Measurements from ENCODE around the gene SMAD6.

Gene SMAD6

DNA sequence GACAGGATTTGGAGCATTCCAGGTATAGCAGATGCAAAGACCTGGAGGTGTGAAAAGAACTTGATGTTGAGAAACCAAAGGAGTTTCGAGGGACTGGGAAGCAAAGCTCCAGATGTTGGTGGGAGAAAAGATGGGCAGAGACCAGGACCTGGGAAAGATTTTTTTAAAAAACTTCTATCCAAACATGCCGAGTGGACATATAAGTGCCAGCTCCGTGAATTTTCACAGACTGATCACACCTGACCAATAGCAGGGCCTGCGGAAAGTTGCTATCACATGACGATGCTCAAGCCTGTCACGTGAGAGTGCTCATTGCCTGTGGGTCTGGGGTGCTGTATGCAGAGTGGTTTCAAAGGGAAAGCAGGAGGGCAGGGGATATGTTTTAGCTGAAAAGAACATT is 19.9 kb downstream of the SMAD6 start:
- DNase-seq: no peak

DNA sequence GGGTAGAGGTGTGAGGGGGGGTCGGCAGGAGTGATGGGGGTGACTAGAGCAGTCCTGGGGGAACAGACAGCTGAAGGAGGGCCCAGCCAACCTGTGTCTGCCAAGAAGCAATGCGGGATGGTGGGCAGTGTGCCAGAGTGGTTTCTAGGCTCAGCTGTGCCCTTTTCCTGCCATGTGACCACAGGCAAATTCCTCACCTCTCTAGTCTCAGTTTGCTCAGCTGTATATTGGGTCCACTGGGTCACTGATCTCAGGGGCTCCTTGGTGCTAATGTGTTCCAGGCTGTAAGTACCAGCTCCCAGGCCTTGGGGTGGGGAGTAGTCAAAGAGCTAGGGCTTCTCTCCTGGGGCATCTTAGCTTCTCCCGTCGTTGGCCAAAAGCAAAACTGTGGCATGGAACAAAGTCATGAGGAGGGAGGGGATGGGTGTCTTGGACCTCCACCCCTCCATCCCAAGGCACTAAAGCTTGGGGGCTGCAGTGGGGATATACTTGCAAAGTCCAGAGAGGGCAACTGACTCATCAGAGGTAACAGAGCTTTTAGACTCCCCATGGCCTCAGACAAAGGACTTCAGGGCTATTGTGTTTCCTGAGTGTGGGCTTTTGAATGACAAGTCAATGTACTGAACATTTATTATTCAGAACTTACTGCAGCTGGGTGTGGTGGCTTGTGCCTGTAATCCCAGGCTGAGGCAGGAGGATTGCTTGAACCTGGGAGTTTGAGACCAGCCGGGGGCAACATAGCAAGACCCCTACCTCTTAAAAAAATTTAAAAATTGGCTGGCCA is 20.9 kb downstream of the SMAD6 start:
- DNase-seq: no peak

DNA sequence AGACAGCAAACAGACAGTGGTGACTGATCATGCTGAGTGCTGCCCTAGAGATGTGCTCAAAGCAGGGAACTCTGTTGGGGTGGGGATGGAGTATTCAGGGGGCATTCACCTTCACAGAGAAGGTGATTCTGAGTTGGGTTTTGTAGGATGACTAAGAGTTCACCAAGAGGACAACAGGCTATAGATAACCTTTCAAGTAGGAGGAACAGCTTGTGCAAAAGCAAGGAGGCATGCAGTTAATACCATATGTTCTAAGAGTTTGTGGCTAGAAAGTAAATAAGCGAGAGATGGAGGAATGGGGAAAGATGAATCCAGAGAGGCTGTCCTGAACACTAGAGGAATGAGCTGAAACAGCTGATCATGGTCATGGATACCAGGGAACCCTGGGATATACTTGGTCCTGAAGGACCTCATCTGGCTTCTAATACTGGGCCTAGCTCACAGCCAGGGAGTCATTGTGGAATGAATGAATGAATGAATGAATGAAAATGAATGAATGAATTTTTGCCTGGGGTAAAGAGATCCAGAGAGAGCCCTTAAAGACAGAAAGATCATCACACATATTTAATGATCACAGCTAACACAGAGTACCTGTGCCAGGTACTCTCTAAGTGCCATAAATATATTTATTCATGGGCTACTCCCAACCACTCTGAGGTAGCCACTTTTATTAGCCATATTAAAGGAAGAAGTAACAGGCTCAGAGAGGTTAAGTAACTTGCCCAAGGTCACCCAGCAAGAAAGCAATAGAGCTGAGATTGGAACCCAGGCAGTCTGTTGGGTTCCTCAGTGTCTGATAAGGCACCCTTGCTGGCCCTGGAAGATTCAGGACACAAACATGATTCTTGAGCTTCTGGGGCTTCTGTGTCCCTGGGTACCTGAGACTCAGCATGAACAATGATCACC is 22.0 kb downstream of the SMAD6 start:
- DNase-seq: no peak

DNA sequence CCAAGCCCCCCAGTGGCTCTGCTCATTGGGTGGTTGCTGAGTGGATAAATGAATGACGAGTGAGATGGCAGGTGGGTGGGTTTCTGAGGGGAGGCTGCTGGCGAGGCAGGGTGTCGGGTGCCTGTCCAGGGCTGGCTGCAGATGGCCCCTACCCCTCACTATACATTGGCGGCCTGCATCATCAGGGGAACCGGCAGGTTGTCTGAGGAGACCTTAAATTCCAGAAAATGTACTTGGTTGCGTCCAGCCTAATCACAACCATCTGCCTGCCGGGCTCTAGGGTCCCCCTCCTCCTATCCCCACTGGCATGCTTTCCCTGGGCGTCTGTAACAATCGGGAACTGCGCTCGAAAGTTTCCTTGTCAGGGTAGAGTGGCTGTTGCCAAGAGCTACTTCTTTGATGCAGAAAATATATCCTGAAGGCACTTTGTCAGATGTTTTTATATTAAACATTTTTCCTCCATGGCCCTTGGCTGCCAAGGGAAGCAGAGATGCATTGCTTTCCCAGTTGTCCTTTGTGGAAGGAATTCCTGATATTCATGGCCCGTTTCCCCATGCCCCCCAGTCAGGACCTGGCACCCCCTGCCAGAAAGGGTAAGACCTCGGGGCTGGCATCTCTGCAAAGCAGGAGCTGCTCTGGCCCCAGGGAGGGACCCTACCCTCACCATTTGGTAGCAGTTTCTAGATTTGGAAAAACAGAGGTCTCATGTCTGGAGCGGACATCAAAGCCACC is 22.9 kb downstream of the SMAD6 start:
- DNase-seq: no peak

DNA sequence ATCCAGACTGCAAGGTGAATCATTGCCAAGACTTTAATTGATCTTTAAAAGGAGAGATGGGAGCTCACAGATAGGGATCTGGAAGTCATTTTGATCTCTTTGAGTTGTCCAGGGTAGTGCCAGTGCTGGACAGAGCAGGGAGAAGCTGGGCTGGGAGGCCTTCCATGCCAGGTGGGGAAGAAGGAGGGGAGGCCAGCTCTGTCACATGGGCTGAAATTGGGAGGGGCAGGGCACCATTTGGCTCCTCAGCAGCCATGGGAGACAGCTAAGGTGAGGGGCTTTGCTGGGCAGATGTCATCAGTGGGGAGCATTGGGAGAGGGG is 23.4 kb downstream of the SMAD6 start:
- DNase-seq: no peak

DNA sequence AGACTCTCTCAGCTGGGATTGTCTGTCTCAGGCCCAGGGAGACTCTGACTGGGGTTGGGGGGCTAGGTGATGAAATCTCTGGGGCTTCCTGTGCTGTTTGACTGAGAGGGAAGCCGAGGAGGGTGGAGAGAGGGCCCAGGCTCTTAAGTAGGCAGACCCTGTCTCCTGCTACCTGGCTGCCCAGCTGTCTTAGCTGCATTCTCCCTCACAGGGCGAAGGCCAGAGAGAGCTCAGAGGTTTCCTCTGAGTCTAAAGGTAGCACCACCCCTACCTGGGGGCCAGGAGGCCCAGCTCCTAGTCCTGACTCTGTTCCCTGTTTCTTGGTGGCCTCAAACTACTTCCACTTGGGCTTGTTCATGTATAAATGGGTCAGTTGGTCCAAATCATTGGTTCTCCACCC is 24.4 kb downstream of the SMAD6 start:
- DNase-seq: no peak

DNA sequence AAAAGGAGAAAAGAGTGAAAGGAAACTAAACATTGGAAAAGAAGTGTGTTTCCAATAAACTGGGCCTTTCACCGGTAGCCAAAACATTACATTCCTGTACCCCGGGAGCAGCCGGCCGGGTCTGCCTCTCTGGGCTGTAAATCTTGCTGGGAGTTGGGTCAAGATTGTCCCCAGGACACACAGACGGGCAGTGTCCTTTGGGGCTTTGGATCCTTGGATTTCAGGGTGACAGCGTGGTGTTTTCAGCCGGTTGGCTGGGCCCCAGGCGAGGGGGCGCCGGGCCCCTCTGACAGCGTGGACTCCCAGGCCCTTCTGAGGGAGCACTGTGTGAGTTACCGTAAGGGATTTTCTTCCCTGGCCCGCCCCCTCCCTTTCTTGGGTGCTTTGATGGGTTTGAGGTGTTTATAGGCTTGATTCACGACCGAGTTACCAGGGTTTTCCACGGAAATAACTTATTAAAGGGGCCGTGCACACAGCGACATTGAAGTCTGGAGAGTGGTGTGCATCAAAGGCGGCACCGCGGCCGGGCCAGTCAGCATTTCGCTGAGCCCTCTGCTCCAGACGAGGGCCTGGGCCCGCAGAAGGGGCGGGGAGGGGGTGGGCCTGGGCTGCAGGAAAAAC is 27.4 kb downstream of the SMAD6 start:
- no peak for DNase-seq

DNA sequence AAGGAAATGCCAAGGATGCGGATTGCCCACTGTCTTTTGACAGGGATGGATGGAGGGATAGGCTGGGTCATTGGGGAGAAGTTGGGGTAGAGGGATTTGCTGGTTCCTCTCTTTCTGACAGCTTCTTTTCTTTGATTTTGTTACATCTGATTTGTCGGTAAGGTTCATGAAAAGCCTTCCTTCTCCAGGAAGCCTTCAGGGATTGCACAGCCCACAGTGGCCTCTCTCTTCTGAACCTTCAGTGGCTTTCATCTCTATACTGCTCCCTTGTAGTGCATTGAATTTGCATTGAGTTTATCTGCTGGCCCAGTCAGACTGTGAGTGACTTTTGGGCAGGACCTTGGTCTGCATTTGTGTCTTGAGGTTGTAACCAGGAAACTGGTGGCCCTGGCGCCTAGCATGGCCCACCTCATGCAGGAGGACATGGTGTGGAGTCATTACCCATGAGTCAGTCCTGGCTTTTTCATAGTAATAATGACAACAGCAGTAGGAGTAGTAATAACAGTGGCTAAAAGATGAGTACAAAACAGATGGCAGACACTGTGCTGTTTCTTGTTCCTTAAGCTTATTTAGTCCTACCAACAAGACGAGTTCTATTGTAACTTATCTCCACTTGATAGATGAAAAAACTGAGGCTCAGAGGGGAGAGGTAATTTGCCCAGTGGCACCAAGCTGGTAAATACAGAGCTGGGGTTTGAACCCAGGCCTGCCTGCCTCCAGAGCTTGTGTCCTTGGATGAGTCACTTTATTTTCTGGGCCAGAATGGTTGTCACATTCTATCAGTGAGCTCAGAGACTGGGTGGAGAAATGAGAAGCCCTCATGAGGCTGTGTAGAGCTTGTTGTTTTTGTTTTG is 28.4 kb downstream of the SMAD6 start:
- DNase-seq: no peak

DNA sequence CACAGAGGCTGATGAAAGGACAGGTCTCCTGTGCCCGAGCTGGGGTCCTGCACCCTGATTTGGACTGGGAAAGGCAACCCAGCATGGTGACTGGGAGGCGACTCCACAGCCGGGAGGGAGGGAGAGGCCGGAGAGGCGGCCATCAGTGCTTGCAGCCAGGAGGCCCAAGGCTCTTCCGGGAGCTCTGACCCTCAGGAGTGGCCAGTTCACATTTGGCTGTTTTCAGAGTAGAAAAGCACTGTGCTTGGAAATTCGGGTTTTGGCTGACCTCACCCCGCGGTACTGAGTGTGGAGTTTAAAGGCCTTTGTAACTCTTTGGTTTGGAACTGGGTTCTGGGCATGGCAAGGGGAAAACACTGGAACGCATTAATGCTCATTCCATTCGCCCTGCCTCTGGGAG is 31.9 kb downstream of the SMAD6 start:
- DNase-seq: no peak

DNA sequence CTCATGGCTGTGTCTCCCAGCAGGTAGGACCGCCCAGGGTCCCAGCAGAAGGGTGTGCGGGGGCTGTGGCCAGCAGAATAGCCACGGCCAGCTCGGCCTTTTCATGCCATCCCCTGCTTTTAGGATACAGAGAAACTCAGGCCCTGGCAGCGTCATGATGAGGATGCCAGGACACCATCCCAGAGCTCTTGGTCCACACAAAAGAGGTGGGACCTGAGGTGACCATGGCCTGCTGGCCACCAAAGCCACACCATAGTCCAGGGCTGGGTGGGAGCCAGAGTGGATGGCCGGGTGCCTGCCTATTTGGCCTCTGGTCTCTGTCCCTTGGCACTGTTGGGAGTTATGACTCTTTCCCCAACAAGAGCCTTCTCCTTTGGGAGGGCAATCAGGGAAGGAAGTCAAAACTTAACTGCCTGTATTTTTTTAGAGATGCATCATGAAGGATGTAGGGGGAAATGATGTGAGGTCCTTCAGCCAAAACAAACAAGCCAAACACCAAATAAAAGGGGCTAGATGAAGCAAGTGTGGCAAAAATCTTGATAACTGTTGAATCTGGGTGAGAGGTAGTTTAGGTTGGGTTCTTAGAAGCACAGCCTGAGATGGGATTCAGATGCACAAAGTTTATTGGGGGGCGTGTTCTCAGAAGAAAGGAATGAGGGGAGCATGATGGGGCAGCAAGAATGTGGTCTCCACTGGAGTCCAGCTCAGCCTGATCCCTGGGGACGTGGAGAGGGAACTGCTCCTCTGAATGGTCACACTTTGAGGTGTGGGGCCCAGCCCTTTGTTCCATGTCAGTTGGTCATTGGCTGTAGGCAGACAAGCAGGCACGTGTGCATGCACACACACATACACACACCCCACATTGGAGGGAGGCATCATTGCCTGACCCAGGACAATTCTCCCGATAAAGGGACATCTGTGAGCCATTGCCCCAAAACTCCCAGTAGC is 33.2 kb downstream of the SMAD6 start:
- no peak for DNase-seq

DNA sequence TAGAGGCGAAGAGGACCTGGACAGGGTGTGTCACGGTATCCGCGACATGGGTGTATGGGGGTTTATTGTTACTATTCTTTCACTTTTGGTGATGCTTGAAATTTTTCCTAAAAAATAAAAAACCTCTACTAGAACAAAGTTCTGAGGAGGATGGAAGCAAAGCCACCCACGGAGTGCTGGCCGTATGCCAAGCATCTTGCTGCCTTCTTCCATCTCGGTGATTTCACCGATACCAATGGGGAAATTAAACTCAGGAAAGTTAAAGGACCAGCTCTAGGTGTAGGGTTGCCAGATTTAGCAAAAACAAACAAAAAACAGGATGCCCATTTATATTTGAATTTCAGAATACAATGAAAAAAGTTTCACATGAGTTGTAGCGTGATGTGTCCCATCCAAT is 33.9 kb downstream of the SMAD6 start:
- no peak for DNase-seq

DNA sequence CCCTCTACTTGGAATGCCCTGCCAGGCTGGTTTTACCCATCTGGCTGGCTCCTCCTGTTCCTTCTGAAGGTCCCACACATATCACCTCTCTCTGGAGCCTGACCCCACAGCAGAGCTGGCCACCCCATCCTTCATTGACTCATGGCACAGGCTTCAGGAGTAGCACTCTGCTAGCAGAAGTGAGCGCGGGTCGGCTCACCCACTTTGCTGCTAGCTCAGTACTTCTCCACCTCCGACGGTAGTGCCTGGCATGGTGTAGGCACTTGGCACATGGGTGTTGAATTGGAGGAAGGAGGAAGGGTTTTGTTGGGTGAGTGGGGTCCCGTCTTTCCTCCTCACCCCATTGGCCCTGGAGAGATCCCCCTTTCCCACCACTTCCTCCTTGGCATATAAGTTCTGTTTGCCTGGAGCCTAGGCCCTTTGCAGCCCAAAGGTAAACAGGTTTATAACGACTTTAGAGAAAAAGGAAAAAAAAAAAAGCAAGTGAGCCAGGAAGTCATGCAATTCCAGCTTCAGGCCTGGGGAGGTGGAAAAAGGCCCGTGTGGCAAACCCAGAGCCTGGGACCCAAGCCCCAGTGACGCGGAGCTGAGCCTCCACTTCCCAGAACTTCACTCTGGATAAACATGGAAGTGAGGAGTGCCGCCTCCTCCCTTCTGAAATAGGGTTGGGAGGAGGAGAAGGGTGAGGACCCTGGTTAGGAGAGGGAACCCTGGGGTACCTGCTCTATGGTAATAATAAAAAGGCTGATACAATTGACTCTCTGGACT is 35.4 kb downstream of the SMAD6 start:
- no peak for DNase-seq

DNA sequence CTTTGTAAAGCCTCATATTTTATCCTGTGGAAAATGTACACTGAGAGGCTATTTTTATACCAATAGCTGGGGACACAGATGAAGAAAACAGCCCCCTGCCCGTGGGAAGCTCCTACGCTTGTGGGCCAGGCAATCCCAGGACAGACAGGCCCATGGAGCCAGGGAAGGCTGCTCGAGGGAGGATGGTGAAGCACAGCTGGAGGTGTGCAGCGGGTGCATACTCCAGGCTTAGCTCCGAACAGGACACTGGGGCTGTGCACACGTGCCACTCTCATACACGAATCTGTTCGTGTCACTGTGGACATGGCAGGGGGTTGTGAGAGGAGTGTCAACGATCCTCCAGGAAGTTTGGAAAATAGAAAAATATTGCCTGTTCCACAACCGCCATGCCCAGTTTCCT is 36.1 kb downstream of the SMAD6 start:
- DNase-seq: no peak

DNA sequence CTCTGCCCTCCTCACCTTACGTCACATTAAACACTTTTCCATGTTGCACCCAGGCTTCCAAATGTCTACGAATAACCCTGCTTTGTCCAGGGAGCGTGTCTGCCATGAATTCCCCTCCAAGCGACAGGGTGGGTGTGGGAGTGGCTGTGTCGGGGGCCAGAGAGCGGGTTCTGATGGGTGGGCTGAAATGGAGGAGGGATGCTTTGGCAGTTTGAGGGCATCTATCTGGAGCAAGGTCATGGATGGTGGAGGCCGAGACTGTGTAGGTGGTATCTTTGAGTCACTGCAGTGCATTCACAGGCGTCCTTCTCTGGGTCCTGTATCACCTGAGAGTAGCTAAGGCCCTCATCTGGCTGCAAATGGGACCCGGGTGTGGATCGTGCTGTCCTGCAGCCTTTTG is 36.6 kb downstream of the SMAD6 start:
- no peak for DNase-seq

DNA sequence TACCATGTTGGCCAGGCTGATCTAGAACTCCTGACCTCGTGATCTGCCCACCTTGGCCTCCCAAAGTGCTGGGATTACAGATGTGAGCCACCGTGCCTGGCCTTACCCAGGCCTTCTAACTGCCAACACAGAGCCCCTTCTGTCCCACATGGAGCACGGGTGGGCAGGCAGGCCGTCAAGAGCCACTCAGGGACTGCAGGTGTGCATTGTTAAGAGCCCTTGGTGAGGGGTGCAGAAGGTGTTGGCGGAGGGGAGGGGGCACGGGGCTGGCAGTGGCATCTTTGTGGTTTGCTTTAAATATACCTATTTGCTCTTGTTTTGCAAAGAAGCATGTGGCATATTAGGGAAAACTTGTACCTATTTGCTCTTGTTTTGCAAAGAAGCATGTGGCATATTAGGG is 37.3 kb downstream of the SMAD6 start:
- DNase-seq: no peak

DNA sequence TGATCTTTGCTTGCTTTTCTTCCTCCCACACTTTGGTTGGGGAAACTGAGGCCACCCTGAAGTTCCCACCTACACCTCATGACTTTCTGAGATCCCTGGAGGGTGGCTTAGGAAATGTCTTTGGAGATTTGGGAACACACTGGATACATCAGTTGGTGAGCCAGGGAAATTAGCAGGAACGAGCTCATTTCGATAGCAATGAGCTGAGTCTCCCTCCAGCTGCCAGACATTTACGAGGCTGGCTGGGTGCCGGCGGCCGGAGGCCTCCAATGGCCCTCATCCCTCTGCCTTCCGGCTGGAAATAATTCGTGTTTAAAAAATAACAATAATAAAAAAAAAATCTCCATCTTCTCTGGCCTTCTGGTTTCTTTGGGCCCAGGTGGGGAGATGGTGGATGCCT is 38.8 kb downstream of the SMAD6 start:
- no peak for DNase-seq

DNA sequence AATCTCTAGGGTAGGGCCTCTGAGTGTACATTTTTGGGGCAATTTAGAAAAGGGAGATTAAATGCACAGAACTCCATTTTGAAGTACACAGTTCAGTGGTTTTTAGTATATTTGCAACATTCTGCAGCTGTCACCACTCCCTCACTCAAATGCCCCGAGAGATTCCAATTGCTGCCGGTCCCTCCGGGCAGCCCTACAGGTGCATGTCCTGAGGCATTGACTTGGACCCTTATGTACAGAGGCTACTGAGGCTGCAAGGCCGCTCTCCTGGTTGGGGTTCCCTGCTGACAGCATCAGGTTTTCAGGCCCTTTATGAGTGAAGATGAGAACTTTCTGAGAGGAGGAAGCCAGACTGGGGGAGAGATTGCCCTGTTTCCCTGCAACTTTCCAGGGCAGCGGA is 39.6 kb downstream of the SMAD6 start:
- no peak for DNase-seq

DNA sequence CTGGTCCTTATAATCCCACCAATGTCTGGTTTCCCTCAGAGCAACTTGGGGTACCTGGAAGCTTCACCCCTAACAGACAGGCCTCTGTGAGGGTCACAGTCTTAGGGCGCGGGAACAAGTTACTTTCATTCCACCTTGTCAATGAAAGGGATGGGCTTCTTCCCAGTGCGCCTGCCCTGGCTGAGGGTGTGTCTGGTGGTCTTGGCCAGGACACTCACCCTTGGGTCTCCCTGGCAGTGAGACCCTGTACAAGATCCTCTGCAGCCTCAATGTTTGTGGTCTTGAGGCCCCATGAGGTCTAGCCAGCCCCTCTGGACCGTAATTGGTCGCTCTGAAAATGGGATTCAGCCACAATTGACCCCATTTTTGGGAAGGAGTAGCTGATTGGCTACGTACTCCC is 40.2 kb downstream of the SMAD6 start:
- DNase-seq: no peak

DNA sequence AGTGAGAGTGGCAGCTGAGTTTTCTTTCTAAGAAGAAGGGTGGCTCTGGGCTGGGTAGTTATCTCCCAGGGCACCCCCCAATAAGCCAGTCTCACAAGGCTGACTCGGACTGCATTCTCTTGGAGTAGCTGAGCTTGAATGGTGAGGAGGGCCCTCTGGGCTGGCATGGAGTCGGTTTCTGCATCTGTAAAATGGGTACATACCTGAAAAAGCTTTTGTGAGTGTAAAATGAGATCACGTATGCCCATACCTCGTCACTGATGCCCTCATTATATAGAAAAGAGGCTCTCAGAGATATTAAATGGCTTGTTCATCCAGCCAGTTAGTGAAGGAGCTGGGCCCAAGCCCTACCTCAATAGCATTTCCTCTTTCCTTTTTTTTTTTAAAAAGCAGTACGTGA is 41.2 kb downstream of the SMAD6 start:
- DNase-seq: no peak

Measured in activated naive CD4-positive, alpha-beta T cell (primary cell).